Transverse colon (tissue), 3 donors: Measurements from ENCODE around the gene ZFAND3.

ENCODE experiments used
- POLR2A ChIP-seq: fragments of 450-650 bp; IDR thresholded peaks from one replicate; pipeline ENCODE4 v1.6.1; 2016; ENCODE audit warnings: antibody characterized with exemption, mild to moderate bottlenecking, moderate library complexity
- TF ChIP-seq, protein P1 (sequence below), 5 experiments: fragments of 200-600 bp in 3 of 5; fragments of 450-650 bp in 2 of 5; sonication (generic) in 3 of 5; IDR thresholded peaks; 1 replicate in 2 of 5; 2 replicates in 3 of 5; pipeline ENCODE4 v1.5.1; 2016 to 2017; ENCODE audit warnings: antibody characterized with exemption in 5 of 5, inconsistent platforms in 3 of 5, mild to moderate bottlenecking in 2 of 5, moderate library complexity in 1 of 5

DNA sequence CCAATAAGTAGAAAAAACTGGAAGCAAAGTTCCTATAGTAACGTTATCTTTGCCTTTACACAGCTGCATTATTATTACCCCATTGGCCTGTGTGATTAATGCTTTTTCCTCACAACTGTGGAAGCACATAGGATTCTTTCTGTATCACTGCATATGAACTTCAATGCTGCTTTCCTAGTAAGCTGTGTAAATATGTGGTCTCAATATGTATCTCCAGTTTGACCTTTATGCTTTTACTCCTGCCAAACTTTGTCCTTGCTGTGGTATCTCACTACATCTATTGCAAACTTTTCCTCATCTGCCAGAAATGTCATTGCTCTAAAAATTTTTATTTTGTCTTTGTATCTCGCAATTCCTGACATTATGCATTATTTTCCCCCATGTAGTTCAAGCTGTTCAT, 168.6 kb downstream of the ZFAND3 start:
- TF ChIP-seq, protein P1, sequence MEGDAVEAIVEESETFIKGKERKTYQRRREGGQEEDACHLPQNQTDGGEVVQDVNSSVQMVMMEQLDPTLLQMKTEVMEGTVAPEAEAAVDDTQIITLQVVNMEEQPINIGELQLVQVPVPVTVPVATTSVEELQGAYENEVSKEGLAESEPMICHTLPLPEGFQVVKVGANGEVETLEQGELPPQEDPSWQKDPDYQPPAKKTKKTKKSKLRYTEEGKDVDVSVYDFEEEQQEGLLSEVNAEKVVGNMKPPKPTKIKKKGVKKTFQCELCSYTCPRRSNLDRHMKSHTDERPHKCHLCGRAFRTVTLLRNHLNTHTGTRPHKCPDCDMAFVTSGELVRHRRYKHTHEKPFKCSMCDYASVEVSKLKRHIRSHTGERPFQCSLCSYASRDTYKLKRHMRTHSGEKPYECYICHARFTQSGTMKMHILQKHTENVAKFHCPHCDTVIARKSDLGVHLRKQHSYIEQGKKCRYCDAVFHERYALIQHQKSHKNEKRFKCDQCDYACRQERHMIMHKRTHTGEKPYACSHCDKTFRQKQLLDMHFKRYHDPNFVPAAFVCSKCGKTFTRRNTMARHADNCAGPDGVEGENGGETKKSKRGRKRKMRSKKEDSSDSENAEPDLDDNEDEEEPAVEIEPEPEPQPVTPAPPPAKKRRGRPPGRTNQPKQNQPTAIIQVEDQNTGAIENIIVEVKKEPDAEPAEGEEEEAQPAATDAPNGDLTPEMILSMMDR (IDR thresholded peaks at IDR 0.05), result no peak
- no peak for TF ChIP-seq POLR2A
